Esophagus squamous epithelium (tissue), 5 donors: Measurements from ENCODE around the gene HPCAL4. TPM values are rescaled to one million over a fixed set of nuclear protein-coding genes. Genes with fewer than 3 reads are reported as not detected.

Experiments
- DNase-seq: peaks from one replicate; lab custom pipeline; 2025; lab: John Stamatoyannopoulos, UW
- H3K27ac ChIP-seq, 4 donors: fragments of 200-600 bp; sonication (generic); one replicate each; pipeline ENCODE4 v1.5.1; 2016 to 2019; ENCODE audit warnings: mild to moderate bottlenecking in 1 of 4
- H3K27me3 ChIP-seq, 4 donors: fragments of 200-600 bp; sonication (generic); 1 replicate in 3 of 4; 2 replicates in 1 of 4; pipeline versions ENCODE4 v1.5.1 to v1.6.0; 2017 to 2021; ENCODE audit warnings: antibody characterized with exemption in 1 of 4
- H3K36me3 ChIP-seq, 3 donors: fragments of 200-600 bp; sonication (generic); one replicate each; pipeline ENCODE4 v1.5.1; 2016 to 2019
- H3K4me1 ChIP-seq, 3 donors: fragments of 200-600 bp; sonication (generic); one replicate each; pipeline ENCODE4 v1.5.1; 2017 to 2019
- H3K4me3 ChIP-seq, 4 donors: fragments of 200-600 bp; sonication (generic); 1 replicate in 3 of 4; 2 replicates in 1 of 4; pipeline ENCODE4 v1.5.1; 2016 to 2019; ENCODE audit warnings: mild to moderate bottlenecking in 2 of 4, moderate library complexity in 1 of 4
- H3K9me3 ChIP-seq, 3 donors: fragments of 200-600 bp; sonication (generic); one replicate each; pipeline ENCODE4 v1.5.1; 2016 to 2019
- POLR2A ChIP-seq, 4 donors: fragments of 450-650 bp; IDR thresholded peaks; one replicate each; pipeline ENCODE4 v1.6.1; 2017; ENCODE audit warnings: antibody characterized with exemption in 4 of 4, mild to moderate bottlenecking in 4 of 4, moderate library complexity in 3 of 4
- WGBS, 2 donors: methylation state at CpG; one replicate each; pipeline ENCODE4 v1.1.5; 2018; 5-methylcytosine and 5-hydroxymethylcytosine counted together
- intact Hi-C: fragments of 100-400 bp; cut with DNase I; formaldehyde crosslinking; loops from one replicate; pipeline ENCODE4 v1.15.0; 2022
- total RNA-seq, 4 donors: library from RNA; depleted of rRNA; stranded (reverse); fragments of >200 nt; gene quantifications; one replicate each; pipeline ENCODE4 v1.1.0, GENCODE V29; 2016
- TF ChIP-seq, protein P1 (sequence below), 6 experiments: fragments of 450-650 bp in 4 of 6; fragments of 200-600 bp in 2 of 6; sonication (generic) in 2 of 6; IDR thresholded peaks; one replicate each; pipeline ENCODE4 v1.5.1; 2016 to 2019; ENCODE audit warnings: antibody characterized with exemption in 6 of 6, mild to moderate bottlenecking in 4 of 6, moderate library complexity in 4 of 6
- donor health status: DM: yes; HTN: yes; CAD: no.

The HPCAL4 gene
- total RNA-seq, 4 donors from 2014 or later, result 0.19 to 0.41 TPM; not detected in 2

DNA sequence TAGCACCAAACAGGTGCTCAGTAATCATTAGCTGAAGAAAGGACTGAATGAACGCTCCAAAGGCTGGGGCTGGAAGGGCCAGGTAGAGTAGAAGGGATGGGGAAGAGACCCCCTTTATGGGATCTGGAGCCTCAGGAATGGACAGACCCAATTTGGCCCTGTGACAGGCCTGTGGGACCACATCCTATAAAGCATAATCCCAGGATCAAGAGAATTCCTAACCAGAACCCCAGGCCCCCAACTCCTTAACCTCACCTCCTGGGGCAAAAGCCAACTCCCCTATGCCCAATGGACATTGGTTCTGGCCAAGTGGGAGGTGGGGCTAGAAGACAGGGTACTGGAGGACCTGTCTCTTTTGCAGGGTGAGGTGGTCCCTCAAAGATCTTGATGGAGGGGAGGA, 9.2 kb downstream of the HPCAL4 start:
- Histone ChIP-seq H3K4me3 (no peak overlapping the region), H3K9me3 (no peaks in the 10 kb centered on the region), H3K4me1 (peaks cover 2 to 11% (median 5%) of the 10 kb centered on the region in 3 donors), H3K27ac (no peak overlapping the region), H3K27me3 (peaks cover 0 to 70% (median 0%) of the 10 kb centered on the region in 4 donors), H3K36me3 (no peaks in the 10 kb centered on the region)
- WGBS, 2 donors, result 67 to 100% methylated on average over 1 of the region's 1 CpG
- TF ChIP-seq, protein P1, sequence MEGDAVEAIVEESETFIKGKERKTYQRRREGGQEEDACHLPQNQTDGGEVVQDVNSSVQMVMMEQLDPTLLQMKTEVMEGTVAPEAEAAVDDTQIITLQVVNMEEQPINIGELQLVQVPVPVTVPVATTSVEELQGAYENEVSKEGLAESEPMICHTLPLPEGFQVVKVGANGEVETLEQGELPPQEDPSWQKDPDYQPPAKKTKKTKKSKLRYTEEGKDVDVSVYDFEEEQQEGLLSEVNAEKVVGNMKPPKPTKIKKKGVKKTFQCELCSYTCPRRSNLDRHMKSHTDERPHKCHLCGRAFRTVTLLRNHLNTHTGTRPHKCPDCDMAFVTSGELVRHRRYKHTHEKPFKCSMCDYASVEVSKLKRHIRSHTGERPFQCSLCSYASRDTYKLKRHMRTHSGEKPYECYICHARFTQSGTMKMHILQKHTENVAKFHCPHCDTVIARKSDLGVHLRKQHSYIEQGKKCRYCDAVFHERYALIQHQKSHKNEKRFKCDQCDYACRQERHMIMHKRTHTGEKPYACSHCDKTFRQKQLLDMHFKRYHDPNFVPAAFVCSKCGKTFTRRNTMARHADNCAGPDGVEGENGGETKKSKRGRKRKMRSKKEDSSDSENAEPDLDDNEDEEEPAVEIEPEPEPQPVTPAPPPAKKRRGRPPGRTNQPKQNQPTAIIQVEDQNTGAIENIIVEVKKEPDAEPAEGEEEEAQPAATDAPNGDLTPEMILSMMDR (IDR thresholded peaks at IDR 0.05), result no peak
- TF ChIP-seq POLR2A (IDR thresholded peaks at IDR 0.05), result no peak
- no peak for DNase-seq
- intact Hi-C loops, result no loop called here

DNA sequence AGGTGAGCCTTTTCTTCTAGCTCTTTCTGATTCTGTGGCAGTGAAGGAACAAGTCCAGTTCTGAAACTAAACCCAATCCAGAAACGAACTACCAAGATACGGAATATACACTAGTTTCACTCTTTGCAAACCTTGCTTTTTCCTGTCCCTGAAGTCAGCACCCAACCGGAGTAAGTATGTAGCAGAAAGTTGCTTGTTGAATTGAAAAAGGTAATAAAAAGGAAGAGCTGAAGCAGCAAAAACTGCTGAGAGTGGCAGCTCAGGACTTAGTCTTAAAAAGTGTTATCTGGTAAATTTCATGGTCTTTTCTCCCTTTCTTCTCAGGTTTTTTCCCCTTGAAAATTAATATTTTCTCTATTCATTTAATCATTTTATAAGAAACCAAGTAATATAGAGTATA, 9.9 kb downstream of the HPCAL4 start:
- TF ChIP-seq, protein P1 (IDR thresholded peaks at IDR 0.05), result no peak
- TF ChIP-seq POLR2A (IDR thresholded peaks at IDR 0.05), result no peak
- no peaks in the 10 kb centered on the region for H3K36me3 ChIP-seq
- peaks cover 2 to 11% (median 5%) of the 10 kb centered on the region in 3 donors for H3K4me1 ChIP-seq
- H3K27ac ChIP-seq, result no peak overlapping the region
- no peaks in the 10 kb centered on the region for H3K9me3 ChIP-seq
- no peak overlapping the region for H3K4me3 ChIP-seq
- no peak for DNase-seq
- intact Hi-C loops, result no loop called here
- WGBS, 2 donors, result 64 to 67% methylated on average over 3 of the region's 3 CpGs
- peaks cover 0 to 63% (median 0%) of the 10 kb centered on the region in 4 donors for H3K27me3 ChIP-seq

GRCh38 chr1:39680751-39681150, 10.5 kb downstream of the HPCAL4 start:
- Histone ChIP-seq H3K4me3 (no peak overlapping the region), H3K9me3 (no peaks in the 10 kb centered on the region), H3K27me3 (peaks cover 0 to 59% (median 0%) of the 10 kb centered on the region in 4 donors), H3K27ac (no peak overlapping the region), H3K36me3 (no peaks in the 10 kb centered on the region), H3K4me1 (peaks cover 2 to 11% (median 5%) of the 10 kb centered on the region in 3 donors)
- TF ChIP-seq, protein P1 (IDR thresholded peaks at IDR 0.05), result no peak
- TF ChIP-seq POLR2A (IDR thresholded peaks at IDR 0.05), result no peak
- 62 to 65% methylated on average over 3 to 4 of the region's 4 CpGs for WGBS, 2 donors
- DNase-seq, result no peak
- intact Hi-C loops, result no loop called here

DNA sequence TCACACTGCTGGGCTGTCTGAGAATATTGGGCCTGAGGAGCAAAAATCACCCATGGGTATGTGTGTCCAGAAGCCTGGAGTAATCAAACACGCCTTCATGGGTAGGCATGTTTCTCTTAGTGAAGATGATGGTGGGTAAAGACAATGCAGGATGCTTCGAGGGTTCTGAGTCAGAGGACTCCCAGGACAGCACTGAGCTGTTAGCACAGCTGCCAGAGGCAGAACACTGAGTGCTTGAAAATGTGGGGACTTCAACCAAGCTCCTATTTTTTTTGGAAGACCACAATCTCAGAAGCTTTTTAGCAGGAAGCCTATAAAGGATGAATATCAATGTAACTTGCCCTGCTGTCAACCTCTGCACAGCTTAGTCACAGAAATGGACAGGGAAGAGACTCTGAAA, 11.4 kb downstream of the HPCAL4 start:
- 31 to 49% methylated on average over 2 of the region's 2 CpGs for WGBS, 2 donors
- DNase-seq, result no peak
- Histone ChIP-seq H3K36me3 (no peaks in the 10 kb centered on the region), H3K27me3 (peaks cover 0 to 50% (median 0%) of the 10 kb centered on the region in 4 donors), H3K9me3 (no peaks in the 10 kb centered on the region), H3K27ac (no peak overlapping the region), H3K4me1 (peaks cover 2 to 11% (median 5%) of the 10 kb centered on the region in 3 donors), H3K4me3 (no peak overlapping the region)
- no peak for TF ChIP-seq POLR2A (IDR thresholded peaks at IDR 0.05)
- TF ChIP-seq, protein P1 (IDR thresholded peaks at IDR 0.05), result no peak
- intact Hi-C loops, result no loop called here

- TF ChIP-seq, protein P1 (IDR thresholded peaks at IDR 0.05), result no peak
- no peak for TF ChIP-seq POLR2A (IDR thresholded peaks at IDR 0.05)
- Histone ChIP-seq H3K27me3 (peaks cover 0 to 41% (median 0%) of the 10 kb centered on the region in 4 donors), H3K36me3 (no peaks in the 10 kb centered on the region), H3K27ac (no peak overlapping the region), H3K4me3 (no peak overlapping the region), H3K9me3 (no peaks in the 10 kb centered on the region), H3K4me1 (peaks cover 0 to 8% (median 3%) of the 10 kb centered on the region in 3 donors)
- intact Hi-C loops, result no loop called here
- no peak for DNase-seq
- 59 to 67% methylated on average over 2 of the region's 2 CpGs for WGBS, 2 donors
These were observed 12.3 kb downstream of the HPCAL4 start for GRCh38 chr1:39678889-39679288.
